ENCODE data around the gene PTPRT. TPM values are rescaled to one million over a fixed set of nuclear protein-coding genes. Genes with fewer than 3 reads are reported as not detected.

PTPRT gene
- total RNA-seq, 4 donors from 2014 or later: 0.63 to 2.2 (median 1.8) TPM

- no peak for ATAC-seq (ENCODE audit: low FRiP score)
- TF ChIP-seq CTCF (IDR thresholded peaks at IDR 0.05): no peak
- DNase-seq (ENCODE audit: low spot score): no peak
These were observed 851.2 kb downstream of the PTPRT start for GRCh38 chr20:42338294-42339201.

DNA sequence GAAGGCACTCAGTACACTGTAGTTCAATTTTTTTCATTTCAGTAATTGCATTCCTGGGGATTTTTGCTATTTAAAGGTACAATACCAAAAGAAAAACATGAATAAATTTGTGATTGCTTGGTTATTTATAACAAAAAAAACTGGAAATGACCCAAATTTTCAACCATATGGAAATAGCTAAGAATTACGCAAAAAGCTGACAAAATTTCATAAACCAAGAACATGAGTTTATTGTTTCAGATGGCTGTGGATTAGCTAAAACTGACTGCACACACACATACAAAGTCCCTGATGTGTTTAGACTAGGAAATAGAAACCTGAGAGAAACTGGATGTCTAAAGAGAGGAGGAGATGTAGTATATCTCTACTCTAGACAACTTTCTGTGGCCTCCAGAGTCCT, 853.1 kb downstream of the PTPRT start:
- DNase-seq (ENCODE audit: low spot score) (no peak), ATAC-seq (ENCODE audit: low FRiP score) (no peak)
- no peak for TF ChIP-seq CTCF (IDR thresholded peaks at IDR 0.05)

GRCh38 chr20:42319252-42320013, 870.3 kb downstream of the PTPRT start:
- TF ChIP-seq CTCF (IDR thresholded peaks at IDR 0.05): no peak

DNA sequence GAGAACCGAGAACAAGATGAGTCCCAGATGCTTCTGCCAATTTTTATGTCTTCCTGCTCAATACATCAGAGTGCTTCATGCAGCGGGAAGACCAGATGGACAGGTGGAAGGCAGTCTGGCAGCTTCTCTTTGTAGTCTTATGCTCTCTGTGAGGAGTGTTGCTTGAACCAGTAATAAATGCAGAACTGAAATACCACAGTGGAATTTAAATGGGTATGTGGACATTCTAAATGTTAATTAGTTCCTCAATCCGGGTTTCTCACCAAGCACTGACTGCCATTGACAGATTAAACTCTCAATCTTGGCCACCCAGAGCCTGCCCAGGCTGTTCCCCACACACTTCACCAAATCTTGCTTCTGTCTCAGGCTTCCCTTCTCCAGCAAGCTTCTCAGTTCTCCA, 876.0 kb downstream of the PTPRT start:
- no peak for ATAC-seq (ENCODE audit: low FRiP score)
- DNase-seq (ENCODE audit: low spot score): no peak
- no peak for TF ChIP-seq CTCF (IDR thresholded peaks at IDR 0.05)

More at GRCh38 chr20:42319252-42320013, 870.3 kb downstream of the PTPRT start:
- DNase-seq (ENCODE audit: low spot score): no peak
- ATAC-seq (ENCODE audit: low FRiP score): no peak

DNA sequence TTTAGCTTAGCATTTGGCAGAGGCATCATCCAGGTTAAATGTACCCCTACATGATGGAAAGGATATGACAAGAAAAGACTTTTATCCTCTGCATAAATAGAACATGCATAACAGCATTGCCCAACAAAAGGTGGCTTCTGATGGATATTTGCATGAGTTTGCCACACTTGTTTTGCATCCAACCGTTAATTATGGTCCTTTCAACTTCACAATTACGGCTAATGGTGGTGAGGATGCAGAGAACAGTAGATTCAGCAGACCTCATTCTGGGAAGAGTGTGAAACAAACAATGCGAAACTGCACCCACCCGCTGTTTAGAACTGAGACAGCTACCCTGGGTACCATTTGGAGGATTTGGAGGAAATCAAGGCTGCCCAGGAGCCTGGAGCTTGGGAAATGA, 880.7 kb downstream of the PTPRT start:
- ATAC-seq (ENCODE audit: low FRiP score) (no peak), DNase-seq (ENCODE audit: low spot score) (no peak)
- no peak for TF ChIP-seq CTCF (IDR thresholded peaks at IDR 0.05)

- ATAC-seq (ENCODE audit: low FRiP score) (no peak), DNase-seq (ENCODE audit: low spot score) (no peak)
- TF ChIP-seq CTCF (IDR thresholded peaks at IDR 0.05): no peak
These were observed 881.5 kb downstream of the PTPRT start for GRCh38 chr20:42308171-42308570.
